Coronary artery (tissue), 2 donors: ENCODE results near the gene WDR45B.
A peak's percentile ranks its signal among the peaks of the same experiment; 100 is the strongest.

ENCODE experiments used
- DNase-seq: peaks from one replicate; pipeline ENCODE4 v3.0.0-alpha.2; 2017; ENCODE audit warnings: low spot score
- H3K27ac ChIP-seq, 2 donors: fragments of 200-600 bp; sonication (generic); one replicate each; pipeline ENCODE4 v1.5.1; 2016 to 2019
- H3K4me3 ChIP-seq: fragments of 200-600 bp; sonication (generic); 2 replicates; pipeline ENCODE4 v1.5.1; 2016; ENCODE audit warnings: mild to moderate bottlenecking, moderate library complexity
- CTCF ChIP-seq: fragments of 200-600 bp; sonication (generic); IDR thresholded peaks from one replicate; pipeline ENCODE4 v1.5.1; 2019; ENCODE audit warnings: antibody characterized with exemption

Gene WDR45B

DNA sequence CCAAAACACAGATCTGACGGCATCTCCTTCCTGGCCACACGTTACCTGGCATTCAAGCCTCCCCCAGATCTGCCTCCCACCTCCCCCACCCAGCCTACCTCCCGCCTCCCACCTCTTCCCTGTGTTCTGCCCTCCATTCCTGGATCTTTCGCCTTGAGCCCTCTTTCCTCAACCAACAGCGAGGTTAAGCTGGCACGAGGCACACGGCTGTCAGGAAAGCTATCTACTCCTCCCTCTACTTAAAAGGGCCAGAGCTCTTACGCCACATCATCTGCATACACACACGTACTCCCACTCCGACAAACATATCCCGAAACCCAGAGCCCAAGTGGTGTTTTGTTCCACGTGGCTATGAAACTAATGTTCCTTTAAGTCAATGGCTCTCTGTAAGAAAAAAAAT is 18.0 kb downstream of the WDR45B start:
- no peak for DNase-seq
- no peak for TF ChIP-seq CTCF
- no peak overlapping the region for H3K27ac ChIP-seq
- no peak overlapping the region for H3K4me3 ChIP-seq

- Histone ChIP-seq H3K4me3 (no peak overlapping the region), H3K27ac (no peak overlapping the region)
- no peak for DNase-seq
- TF ChIP-seq CTCF: no peak
Observed at GRCh38 chr17:82629748-82630147, 18.5 kb downstream of the WDR45B start.

DNA sequence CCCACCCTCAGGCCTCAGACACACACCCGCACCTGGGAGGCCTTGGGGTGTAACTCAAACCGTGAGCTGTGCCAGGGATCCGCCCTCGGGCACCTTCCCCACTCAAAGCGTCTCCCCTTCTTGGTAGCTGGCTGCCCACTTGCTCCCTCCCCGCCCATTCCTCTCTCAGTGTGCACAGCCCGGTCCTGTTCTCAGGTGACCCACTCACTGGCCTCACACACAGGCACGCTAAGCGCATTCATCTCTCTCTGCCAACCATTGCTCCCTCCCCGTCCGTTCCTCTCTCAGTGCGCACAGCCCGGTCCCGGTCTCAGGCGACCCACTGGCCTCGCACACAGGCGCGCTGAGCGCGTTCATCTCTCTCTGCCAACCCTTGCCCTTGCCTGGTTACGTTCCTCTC is 20.8 kb downstream of the WDR45B start:
- H3K27ac ChIP-seq: peak overlapping the region in 1 of 2 donors; percentile 54

DNA sequence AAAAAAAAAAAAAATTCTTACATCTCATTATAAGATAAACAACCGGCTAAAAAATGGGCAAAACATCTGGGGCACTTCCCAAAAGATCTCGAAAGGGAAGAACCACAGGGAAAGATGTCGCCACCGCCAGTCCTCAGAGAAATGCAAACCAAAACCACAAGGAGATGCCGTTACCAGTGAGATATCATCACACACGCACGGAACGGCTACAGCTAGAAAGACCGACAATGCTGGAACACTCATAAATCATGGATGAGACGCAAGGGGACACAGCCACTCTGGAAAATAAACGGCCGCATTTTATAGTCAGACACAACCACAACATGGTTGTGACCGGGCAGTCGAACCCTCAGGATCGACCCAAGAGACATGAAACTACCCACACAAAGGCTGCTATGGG is 24.5 kb downstream of the WDR45B start:
- no peak for DNase-seq
- Histone ChIP-seq H3K27ac (no peak overlapping the region), H3K4me3 (no peak overlapping the region)
- no peak for TF ChIP-seq CTCF

More for the DNA sequence above, 20.8 kb downstream of the WDR45B start:
- no peak for TF ChIP-seq CTCF
- no peak for DNase-seq
- H3K4me3 ChIP-seq: no peak overlapping the region

DNA sequence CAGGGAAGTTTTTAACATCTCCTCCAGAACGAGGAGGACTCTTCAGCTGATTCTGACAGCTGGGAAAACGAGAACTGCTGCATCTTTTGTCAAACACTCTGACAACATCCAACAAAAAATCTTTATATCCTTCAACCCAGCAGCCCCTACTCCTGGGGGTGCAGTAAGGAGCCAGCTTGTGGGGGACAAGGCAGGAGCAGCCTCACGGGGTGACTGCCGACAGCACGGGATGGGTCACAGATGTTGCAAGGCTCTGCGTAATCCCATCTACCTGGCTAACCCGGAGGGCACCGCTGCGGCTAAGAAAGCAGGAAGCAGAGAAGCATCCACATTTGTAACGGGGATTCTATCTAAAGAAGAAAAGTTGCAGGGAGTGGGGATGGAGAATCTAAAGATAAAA is 28.6 kb downstream of the WDR45B start:
- H3K27ac ChIP-seq: no peak overlapping the region
- DNase-seq: no peak
- no peak overlapping the region for H3K4me3 ChIP-seq
- no peak for TF ChIP-seq CTCF

- no peak for TF ChIP-seq CTCF
- no peak for DNase-seq
- H3K27ac ChIP-seq: no peak overlapping the region
- no peak overlapping the region for H3K4me3 ChIP-seq
Observed at GRCh38 chr17:82619211-82619610, 29.0 kb downstream of the WDR45B start.

GRCh38 chr17:82616021-82616711 is 32.1 kb downstream of the WDR45B start:
- Histone ChIP-seq H3K4me3 (no peak overlapping the region), H3K27ac (no peak overlapping the region)
- TF ChIP-seq CTCF: no peak
- DNase-seq: no peak
